HG02623 (cell line): ENCODE results near the gene TEAD3.
"Not testable (repeated sequence)": the region's sequence is repeated elsewhere in the genome, so short reads cannot be mapped to it uniquely, and the experiment has no call there.

Experiments used
- ATAC-seq: cut with Tn5 transposase; IDR thresholded peaks from one replicate; pipeline ENCODE4 v1.9.1; 2021; ENCODE audit warnings: moderate library complexity; ENCODE audit not compliant: unreplicated experiment

The TEAD3 gene

DNA sequence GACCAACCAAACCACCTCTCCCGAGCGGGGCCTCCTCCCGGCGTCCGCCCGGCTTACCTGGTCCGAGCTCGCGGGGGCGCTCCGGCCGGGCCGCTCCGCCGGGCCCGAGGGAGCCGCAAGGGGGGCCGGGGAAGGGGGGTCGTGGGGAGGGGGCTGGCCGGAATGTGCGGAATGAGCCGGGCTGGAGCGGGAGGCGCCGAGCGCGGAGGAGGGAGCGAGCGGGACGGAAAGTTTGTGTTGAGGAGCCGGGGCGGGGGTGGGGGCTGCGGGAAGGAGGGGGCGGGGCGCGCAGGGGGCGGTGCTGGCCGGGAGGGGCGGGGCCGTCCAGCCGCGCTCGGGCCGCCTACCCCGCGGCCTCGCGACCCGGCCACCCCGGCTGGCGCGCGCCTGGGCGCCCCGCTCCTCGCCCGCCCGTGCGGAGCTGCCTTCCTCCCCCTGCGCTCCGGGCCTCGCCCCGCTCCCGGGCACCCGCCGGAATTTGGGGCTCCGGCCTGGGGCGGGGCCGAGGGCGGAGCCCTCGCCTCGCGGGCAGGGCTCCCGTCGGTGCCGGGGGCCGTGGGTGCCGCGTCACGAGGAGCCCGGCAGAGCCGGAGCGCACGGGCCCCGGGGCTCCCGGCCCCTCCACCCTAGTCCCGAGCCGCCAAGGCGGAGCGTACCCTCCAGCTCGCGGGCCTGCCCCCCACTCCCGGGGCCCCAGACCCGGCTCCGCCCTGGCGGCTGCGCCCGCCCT lies at the start of gene TEAD3:
Gene TEAD3, minus strand, starts transcription at position 239 of the 730 bp plus-strand sequence.
- ATAC-seq = no peak

- ATAC-seq = no peak
Measured at GRCh38 chr6:35544769-35545361, 48.0 kb upstream of the TEAD3 start.

GRCh38 chr6:35543459-35544193 lies 46.7 kb upstream of the TEAD3 start:
- no peak for ATAC-seq

- no peak for ATAC-seq
Measured at GRCh38 chr6:35541836-35542235, 45.0 kb upstream of the TEAD3 start.

- ATAC-seq = no peak
Measured at GRCh38 chr6:35539223-35539622, 42.3 kb upstream of the TEAD3 start.

DNA sequence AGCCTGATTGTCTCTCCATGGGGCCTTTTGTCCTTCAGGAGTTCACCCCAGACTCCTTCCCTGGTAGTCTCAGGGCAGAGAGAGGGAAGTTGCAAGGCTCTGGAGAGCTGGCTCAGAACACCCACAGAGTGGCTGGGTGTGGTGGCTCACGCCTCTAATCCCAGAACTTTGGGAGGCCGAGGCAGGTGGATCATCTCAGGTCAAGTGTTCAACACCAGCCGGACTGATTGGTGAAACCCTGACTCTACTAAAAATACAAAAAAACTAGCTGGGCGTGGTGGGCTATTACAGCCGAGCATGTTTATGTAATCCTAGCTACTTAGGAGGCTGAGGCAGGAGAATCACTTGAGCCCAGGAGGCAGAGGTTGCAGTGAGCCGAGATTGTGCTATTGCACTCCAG lies 39.0 kb upstream of the TEAD3 start:
- not testable (repeated sequence) for ATAC-seq

- no peak for ATAC-seq
Measured at GRCh38 chr6:35534407-35535170, 37.7 kb upstream of the TEAD3 start.

DNA sequence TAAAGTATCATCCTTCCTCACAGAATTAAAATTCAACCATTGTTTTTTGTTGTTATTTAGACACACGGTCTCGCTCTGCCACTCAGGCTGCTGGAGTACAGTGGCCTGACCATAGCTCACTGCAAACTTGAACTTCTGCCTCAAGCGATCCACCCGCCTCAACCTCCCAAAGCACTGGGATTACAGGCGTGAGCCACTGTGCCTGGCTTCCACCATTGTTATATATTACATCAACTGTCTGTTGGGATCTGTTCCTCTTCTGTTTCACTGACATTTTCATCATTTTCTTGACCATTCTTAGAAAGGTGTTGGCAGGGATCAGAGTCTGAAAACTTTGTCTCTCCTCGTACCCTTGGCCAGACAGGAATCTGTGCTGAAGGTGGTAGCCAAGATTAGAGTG lies 37.1 kb upstream of the TEAD3 start:
- no peak for ATAC-seq

GRCh38 chr6:35532126-35532525 lies 35.2 kb upstream of the TEAD3 start:
- ATAC-seq = no peak

GRCh38 chr6:35524380-35525020 lies 27.6 kb upstream of the TEAD3 start:
- ATAC-seq = no peak

GRCh38 chr6:35522660-35523658 lies 26.1 kb upstream of the TEAD3 start:
- ATAC-seq = peak; percentile 67

- ATAC-seq = no peak
Measured at GRCh38 chr6:35522151-35522550, 25.3 kb upstream of the TEAD3 start.

DNA sequence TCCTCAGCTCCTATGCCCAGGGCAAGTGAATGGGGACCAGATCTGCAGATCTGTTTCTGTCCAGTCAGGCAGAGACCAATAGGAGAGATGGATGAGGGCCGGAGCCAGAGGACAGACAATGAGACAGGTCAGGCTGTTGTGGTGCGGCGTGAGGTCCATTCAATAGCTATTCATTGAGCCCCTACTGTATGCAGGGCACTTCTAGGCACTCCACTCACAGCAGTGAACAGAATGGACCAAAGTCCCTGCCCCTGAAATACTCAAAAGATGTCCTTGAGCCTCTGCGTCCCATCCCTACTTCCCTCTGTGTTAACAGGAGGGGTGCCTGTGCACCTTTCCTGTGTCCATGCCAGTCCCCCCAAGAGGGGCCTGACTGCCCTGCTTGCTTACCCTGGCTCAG lies 24.4 kb upstream of the TEAD3 start:
- no peak for ATAC-seq

DNA sequence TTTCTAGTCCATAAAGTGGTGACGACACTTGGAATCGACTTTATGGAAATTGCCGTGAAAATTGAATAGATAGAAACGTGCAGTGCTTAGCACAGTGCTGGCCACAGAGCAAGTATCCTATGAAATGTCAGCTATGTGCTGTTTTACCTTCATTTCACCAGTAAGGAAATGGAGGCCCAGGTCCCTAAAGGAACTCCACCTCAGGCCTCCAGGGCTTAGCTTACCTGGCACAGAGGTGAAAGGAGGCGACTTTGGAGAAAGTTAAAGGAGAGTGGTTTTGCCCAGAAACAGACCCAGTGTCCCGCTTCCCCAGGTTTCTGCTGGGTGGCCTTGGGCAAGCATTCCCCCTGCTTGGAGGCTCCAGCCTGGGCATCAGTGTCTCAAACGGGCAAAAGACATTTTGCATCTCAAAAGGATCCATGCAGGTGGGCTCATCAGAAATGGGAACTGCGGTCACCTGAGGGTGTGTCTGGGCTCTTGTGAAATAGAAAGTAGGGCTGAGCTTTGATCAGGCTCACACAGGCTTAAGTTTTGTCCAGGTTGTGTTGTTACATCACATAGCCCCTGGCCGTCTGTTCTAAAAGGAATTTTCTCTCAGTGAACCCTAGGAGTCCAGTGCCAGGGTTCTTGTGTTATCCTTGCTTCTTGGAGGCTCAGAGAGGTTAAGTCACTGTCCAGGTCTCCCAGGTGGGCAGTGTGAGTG lies 22.6 kb upstream of the TEAD3 start:
- ATAC-seq = no peak

- no peak for ATAC-seq
Measured at GRCh38 chr6:35518566-35519312, 21.9 kb upstream of the TEAD3 start.

DNA sequence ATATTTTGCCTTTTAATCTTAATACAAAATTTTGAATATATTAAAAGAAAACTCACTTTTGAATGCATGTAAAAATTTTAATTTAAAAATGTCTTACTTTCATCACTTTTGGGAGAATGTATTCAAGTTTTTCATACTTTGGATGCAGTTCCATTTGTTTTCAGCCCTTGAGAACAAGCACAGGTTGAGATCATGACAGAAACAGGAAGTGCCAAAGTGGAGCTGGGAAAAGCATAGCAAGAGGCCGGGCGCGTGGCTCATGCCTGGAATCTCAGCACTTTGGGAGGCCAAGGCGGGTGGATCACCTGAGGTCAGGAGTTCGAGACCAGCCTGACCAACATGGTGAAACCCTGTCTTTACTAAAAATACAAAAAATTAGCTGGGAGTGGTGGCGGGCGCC lies 21.1 kb upstream of the TEAD3 start:
- not testable (repeated sequence) for ATAC-seq

DNA sequence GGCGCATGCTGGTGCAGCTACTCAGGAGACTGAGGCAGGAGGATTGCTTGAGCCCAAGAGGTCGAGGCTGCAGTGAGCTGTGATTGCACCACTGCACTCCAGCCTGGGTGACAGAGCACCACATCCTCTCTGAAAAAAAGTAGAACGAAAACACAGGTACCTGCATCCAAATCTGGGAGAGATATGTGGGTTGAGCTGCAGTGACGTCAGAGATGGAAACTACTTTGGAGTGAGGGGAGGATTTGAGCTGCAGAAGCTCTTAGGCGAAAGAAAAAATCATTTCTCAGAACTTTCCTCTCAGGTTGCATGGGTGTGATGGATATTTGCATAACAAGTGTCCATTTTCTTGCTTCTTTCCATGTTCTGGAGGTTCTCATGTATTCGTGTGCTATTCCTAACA lies 19.8 kb upstream of the TEAD3 start:
- no peak for ATAC-seq

GRCh38 chr6:35515939-35516338 lies 19.1 kb upstream of the TEAD3 start:
- ATAC-seq = not testable (repeated sequence)
